Suprapubic skin (tissue), 4 donors: ENCODE measurements around the gene STAC2. TPM values are rescaled to one million over a fixed set of nuclear protein-coding genes. Genes with fewer than 3 reads are reported as not detected.

Source experiments
- total RNA-seq, 4 donors: library from RNA; depleted of rRNA; stranded (reverse); fragments of >200 nt; gene quantifications; one replicate each; pipeline ENCODE4 v1.1.0, GENCODE V29; 2016

STAC2 gene
- total RNA-seq, 4 donors from 2014 or later = 10.9 to 26.4 (median 16.5) TPM

Other genes starting within 250 kb of the STAC2 start
- 10 to 100 TPM in 1 of 4 donors, 1 to 10 TPM in 3; 5.3 to 14.1 (median 6.3) TPM for gene PLXDC1, start 74.3 kb downstream of the STAC2 start, total RNA-seq
- gene ARL5C, start 59.8 kb downstream of the STAC2 start, total RNA-seq = not detected
- gene CACNB1, start 28.3 kb downstream of the STAC2 start, total RNA-seq = 10 to 100 TPM in 2 of 4 donors, 1 to 10 TPM in 2; 7.9 to 32.9 (median 17.1) TPM
- gene RPL19, start 25.7 kb downstream of the STAC2 start, total RNA-seq = 1,000 to 10,000 TPM; 2,327 to 3,514 (median 3,192) TPM
- 10 to 100 TPM; 21.0 to 40.7 (median 26.4) TPM for gene FBXL20, start 175.7 kb upstream of the STAC2 start, total RNA-seq
- gene MED1, start 225.3 kb upstream of the STAC2 start, total RNA-seq = 10 to 100 TPM; 26.8 to 32.4 (median 29.8) TPM
- 10 to 100 TPM; 50.7 to 97.9 (median 54.4) TPM for gene CDK12, start 235.5 kb upstream of the STAC2 start, total RNA-seq